ENCODE data around the gene RAD51B.

The RAD51B gene

DNA sequence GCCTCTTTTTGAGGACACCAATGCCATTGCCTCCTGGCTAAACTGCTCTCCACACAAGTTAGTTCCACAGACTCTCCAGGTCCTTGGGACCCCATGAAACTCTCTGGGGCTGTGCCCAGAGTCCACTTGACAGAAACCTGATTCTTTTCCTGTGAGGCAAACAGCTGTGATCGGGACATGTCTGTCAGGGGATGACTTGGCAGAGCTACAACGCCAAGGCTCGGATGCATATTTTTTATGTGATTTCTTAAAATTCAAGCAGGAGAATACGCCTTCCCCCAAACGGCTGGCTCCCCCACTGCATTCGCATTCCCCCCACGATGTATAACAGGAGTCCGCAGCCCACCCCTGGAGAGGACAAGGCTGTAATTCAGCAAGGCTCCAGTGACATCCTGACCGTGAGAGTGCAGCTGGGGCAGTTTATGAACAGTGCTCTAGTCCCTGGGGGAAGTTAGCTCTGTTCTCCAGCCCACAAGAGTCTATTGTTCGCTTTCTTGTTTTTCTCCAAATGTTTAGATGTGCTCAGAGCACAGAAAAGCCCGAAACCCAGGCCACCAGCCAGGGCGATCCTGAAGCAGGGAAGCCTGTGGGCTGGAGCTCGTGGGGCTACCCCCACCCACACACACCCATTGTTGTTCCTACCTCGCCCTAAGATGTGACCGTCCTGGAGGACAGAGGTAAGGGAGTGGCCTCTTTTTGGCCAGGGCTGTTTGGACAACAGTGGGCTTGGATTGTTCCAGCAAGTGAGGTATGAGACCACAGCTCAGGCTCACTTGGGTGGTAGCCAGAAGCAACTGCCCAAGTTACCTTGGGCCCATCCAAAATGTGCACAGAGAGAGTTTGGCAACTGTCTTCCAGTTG, 813.8 kb downstream of the RAD51B start:
- no peak overlapping the region for H3K4me3 ChIP-seq (ENCODE audit: low read depth, low read length)
- no peak for DNase-seq (ENCODE audit: low read depth)
- TF ChIP-seq, protein P1, sequence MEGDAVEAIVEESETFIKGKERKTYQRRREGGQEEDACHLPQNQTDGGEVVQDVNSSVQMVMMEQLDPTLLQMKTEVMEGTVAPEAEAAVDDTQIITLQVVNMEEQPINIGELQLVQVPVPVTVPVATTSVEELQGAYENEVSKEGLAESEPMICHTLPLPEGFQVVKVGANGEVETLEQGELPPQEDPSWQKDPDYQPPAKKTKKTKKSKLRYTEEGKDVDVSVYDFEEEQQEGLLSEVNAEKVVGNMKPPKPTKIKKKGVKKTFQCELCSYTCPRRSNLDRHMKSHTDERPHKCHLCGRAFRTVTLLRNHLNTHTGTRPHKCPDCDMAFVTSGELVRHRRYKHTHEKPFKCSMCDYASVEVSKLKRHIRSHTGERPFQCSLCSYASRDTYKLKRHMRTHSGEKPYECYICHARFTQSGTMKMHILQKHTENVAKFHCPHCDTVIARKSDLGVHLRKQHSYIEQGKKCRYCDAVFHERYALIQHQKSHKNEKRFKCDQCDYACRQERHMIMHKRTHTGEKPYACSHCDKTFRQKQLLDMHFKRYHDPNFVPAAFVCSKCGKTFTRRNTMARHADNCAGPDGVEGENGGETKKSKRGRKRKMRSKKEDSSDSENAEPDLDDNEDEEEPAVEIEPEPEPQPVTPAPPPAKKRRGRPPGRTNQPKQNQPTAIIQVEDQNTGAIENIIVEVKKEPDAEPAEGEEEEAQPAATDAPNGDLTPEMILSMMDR (IDR thresholded peaks at IDR 0.05; ENCODE audit: low read depth, low read length, missing control alignments), result no peak

- DNase-seq (ENCODE audit: low read depth), result no peak
- H3K4me3 ChIP-seq (ENCODE audit: low read depth, low read length), result no peak overlapping the region
- TF ChIP-seq, protein P1 (IDR thresholded peaks at IDR 0.05; ENCODE audit: low read depth, low read length, missing control alignments), result no peak
These were observed 814.8 kb downstream of the RAD51B start for GRCh38 chr14:68634332-68634731.

- no peak for DNase-seq (ENCODE audit: low read depth)
- TF ChIP-seq, protein P1 (IDR thresholded peaks at IDR 0.05; ENCODE audit: low read depth, low read length, missing control alignments), result no peak
- H3K4me3 ChIP-seq (ENCODE audit: low read depth, low read length), result no peak overlapping the region
These were observed 815.5 kb downstream of the RAD51B start for GRCh38 chr14:68634874-68635595.

DNA sequence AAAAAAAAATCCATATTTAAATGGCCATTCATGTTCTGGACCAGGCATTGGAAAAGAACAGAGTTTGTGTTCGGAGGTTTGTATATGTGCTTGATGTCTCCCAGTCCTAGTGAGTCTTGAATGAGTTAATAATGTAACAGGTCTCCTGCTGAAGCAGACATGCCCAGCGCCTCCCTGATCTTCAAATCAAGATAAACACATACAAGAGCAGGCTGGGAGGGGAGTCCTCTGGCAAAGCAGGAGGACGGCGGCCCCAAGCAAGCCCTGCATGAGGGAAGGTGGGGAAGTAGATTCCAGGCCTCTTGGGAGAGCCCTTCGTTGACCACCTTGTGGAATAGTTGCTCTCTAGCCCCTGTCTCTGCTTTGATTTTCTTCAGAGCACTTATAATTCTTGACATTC, 817.0 kb downstream of the RAD51B start:
- no peak for DNase-seq (ENCODE audit: low read depth)
- no peak overlapping the region for H3K4me3 ChIP-seq (ENCODE audit: low read depth, low read length)
- TF ChIP-seq, protein P1 (IDR thresholded peaks at IDR 0.05; ENCODE audit: low read depth, low read length, missing control alignments), result no peak

- no peak overlapping the region for H3K4me3 ChIP-seq (ENCODE audit: low read depth, low read length)
- no peak for DNase-seq (ENCODE audit: low read depth)
- TF ChIP-seq, protein P1 (IDR thresholded peaks at IDR 0.05; ENCODE audit: low read depth, low read length, missing control alignments), result no peak
These were observed 817.8 kb downstream of the RAD51B start for GRCh38 chr14:68637106-68638021.

- no peak for DNase-seq (ENCODE audit: low read depth)
- TF ChIP-seq, protein P1 (IDR thresholded peaks at IDR 0.05; ENCODE audit: low read depth, low read length, missing control alignments), result no peak
- no peak overlapping the region for H3K4me3 ChIP-seq (ENCODE audit: low read depth, low read length)
These were observed 818.8 kb downstream of the RAD51B start for GRCh38 chr14:68638141-68638999.
